HepG2 (cell line): ENCODE data around the gene PRR22. TPM values are rescaled to one million over a fixed set of nuclear protein-coding genes. Genes with fewer than 3 reads are reported as not detected.

Experiments
- AGO1 ChIP-seq: fragments of 200-400 bp; formaldehyde crosslinking; IDR thresholded peaks from 2 replicates; pipeline ENCODE4 v1.6.1; 2017; ENCODE audit warnings: mild to moderate bottlenecking, low read depth, low read length, moderate library complexity; ENCODE audit not compliant: poor library complexity, severe bottlenecking
- FOXA3 ChIP-seq: IDR thresholded peaks from 2 replicates; pipeline ENCODE4 v1.6.1; 2016; ENCODE audit warnings: missing genetic modification reagents, missing compliant biosample characterization
- HIVEP1 ChIP-seq: sonication (generic); formaldehyde crosslinking; IDR thresholded peaks from 2 replicates; pipeline ENCODE4 v1.4.0; 2020; ENCODE audit warnings: mild to moderate bottlenecking, missing genetic modification reagents
- HMG20A ChIP-seq: IDR thresholded peaks from 2 replicates; pipeline ENCODE4 v1.6.1; 2016; ENCODE audit warnings: borderline replicate concordance
- KDM2A ChIP-seq: sonication (generic); formaldehyde crosslinking; IDR thresholded peaks from 2 replicates; pipeline ENCODE4 v1.4.0; 2020; ENCODE audit warnings: low read depth, missing genetic modification reagents, borderline replicate concordance
- PAWR ChIP-seq: sonication (generic); formaldehyde crosslinking; IDR thresholded peaks from 2 replicates; pipeline ENCODE4 v1.4.0; 2020; ENCODE audit warnings: missing genetic modification reagents, mild to moderate bottlenecking, borderline replicate concordance
- RAD21 ChIP-seq: fragments of 450-650 bp; formaldehyde crosslinking; IDR thresholded peaks from 2 replicates; pipeline ENCODE4 v1.5.0; 2020; ENCODE audit warnings: mild to moderate bottlenecking
- SMC3 ChIP-seq: IDR thresholded peaks from 2 replicates; pipeline ENCODE4 v1.6.1; 2011; ENCODE audit warnings: low read length, improper control_type of control experiment
- SNAI1 ChIP-seq: sonication (generic); formaldehyde crosslinking; IDR thresholded peaks from 2 replicates; pipeline ENCODE4 v1.5.0; 2020; ENCODE audit warnings: mild to moderate bottlenecking, missing genetic modification reagents, borderline replicate concordance
- SOX5 ChIP-seq: IDR thresholded peaks from 2 replicates; pipeline ENCODE4 v1.6.1; 2016; ENCODE audit warnings: borderline replicate concordance
- ZC3H13 ChIP-seq: sonication (generic); formaldehyde crosslinking; IDR thresholded peaks from 2 replicates; pipeline ENCODE4 v1.8.1; 2023; ENCODE audit warnings: mild to moderate bottlenecking, missing genetic modification reagents, moderate library complexity
- ZNF17 ChIP-seq: sonication (generic); formaldehyde crosslinking; IDR thresholded peaks from 2 replicates; pipeline ENCODE4 v1.5.0; 2020; ENCODE audit warnings: mild to moderate bottlenecking, missing genetic modification reagents
- ZNF317 ChIP-seq: sonication (generic); formaldehyde crosslinking; IDR thresholded peaks from 2 replicates; pipeline ENCODE4 v1.5.0; 2020; ENCODE audit warnings: mild to moderate bottlenecking, missing genetic modification reagents
- ZNF430 ChIP-seq: sonication (generic); formaldehyde crosslinking; IDR thresholded peaks from 2 replicates; pipeline ENCODE4 v1.9.0; 2021; ENCODE audit warnings: mild to moderate bottlenecking, missing genetic modification reagents
- ZNF432 ChIP-seq: sonication (generic); formaldehyde crosslinking; IDR thresholded peaks from 2 replicates; pipeline ENCODE4 v1.5.0; 2020; ENCODE audit warnings: missing genetic modification reagents, mild to moderate bottlenecking, borderline replicate concordance
- ZNF572 ChIP-seq: sonication (generic); formaldehyde crosslinking; IDR thresholded peaks from 2 replicates; pipeline ENCODE4 v1.5.1; 2020; ENCODE audit warnings: mild to moderate bottlenecking, missing genetic modification reagents
- ZNF768 ChIP-seq: sonication (generic); formaldehyde crosslinking; IDR thresholded peaks from 2 replicates; pipeline ENCODE4 v1.4.0; 2020; ENCODE audit warnings: missing genetic modification reagents
- ZNF883 ChIP-seq: sonication (generic); formaldehyde crosslinking; IDR thresholded peaks from 2 replicates; pipeline ENCODE4 v1.5.1; 2020; ENCODE audit warnings: mild to moderate bottlenecking, missing genetic modification reagents; ENCODE audit errors: not compliant biosample characterization
- polyA plus RNA-seq, 8 experiments: library from polyadenylated mRNA; depleted of rRNA in 3 of 8; stranded (reverse) in 7 of 8; unstranded in 1 of 8; fragments of >200 nt; fragmentation: Illumina TruSeq in 4 of 8; extraction: Trizol in 4 of 8; gene quantifications; 2 replicates each; pipeline versions ENCODE4 v1.2.1 to v1.2.3, GENCODE V29; 2011 to 2016; ENCODE audit warnings: low read depth in 4 of 8, missing spikeins in 1 of 8, mixed read lengths in 1 of 8; ENCODE audit not compliant: insufficient read depth in 1 of 8
- total RNA-seq, 5 experiments: library from RNA; depleted of rRNA; stranded (reverse); fragments of >200 nt; fragmentation: Illumina TruSeq; extraction: Trizol; gene quantifications; 2 replicates each; pipeline ENCODE4 v1.2.3, GENCODE V29; 2016; ENCODE audit warnings: low read depth in 1 of 5
- TF ChIP-seq, protein P1 (sequence below): sonication (generic); formaldehyde crosslinking; IDR thresholded peaks from 2 replicates; pipeline ENCODE4 v1.4.0; 2020; ENCODE audit warnings: mild to moderate bottlenecking, missing genetic modification reagents
- TF ChIP-seq, protein P2 (sequence below): sonication (generic); formaldehyde crosslinking; IDR thresholded peaks from 2 replicates; pipeline ENCODE4 v1.4.0; 2020; ENCODE audit warnings: missing genetic modification reagents, borderline replicate concordance
- TF ChIP-seq, protein P3 (sequence below): sonication (generic); formaldehyde crosslinking; IDR thresholded peaks from 2 replicates; pipeline ENCODE4 v1.4.0; 2020; ENCODE audit warnings: missing genetic modification reagents
- TF ChIP-seq, protein P4 (sequence below): sonication (generic); formaldehyde crosslinking; IDR thresholded peaks from 2 replicates; pipeline ENCODE4 v1.8.1; 2023; ENCODE audit warnings: mild to moderate bottlenecking, missing genetic modification reagents

The PRR22 gene
- total and polyA plus RNA-seq, 2 of the 13 experiments (the other 11 are each of a cell fraction or from before 2014, with no cell fraction given): 0.84 to 2.3 TPM

DNA sequence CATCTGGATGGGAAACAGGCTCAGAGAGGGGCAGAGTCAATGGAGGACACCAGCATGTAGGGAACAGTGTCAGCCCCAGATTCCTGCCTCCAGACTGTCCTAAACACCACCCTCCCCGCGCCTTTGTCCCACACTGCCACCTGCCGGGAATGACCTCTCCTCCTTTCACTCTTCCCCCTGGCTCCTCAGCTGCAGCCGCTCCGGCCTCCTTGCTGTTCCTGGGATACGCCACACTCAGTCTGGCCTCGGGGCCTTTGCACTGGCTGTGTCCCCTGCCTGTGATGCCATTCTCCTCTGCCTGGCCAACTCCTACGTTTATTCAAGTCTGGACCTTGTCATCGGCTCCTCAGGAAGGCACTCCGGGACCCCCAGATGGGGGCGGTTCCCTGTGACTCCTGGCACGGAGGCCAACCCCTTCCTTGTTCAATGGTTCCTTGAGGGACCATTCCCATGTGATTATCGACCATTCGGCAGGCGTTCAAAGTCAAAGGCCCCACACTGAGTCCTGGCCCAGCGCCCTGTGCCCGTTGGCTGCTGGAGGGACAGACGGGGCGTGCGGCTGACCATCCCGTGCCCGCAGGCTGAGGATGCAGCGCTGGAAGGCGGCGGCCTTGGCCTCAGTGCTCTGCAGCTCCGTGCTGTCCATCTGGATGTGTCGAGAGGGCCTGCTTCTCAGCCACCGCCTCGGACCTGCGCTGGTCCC, 39.2 kb upstream of the PRR22 start (continued):
- TF ChIP-seq, protein P1, sequence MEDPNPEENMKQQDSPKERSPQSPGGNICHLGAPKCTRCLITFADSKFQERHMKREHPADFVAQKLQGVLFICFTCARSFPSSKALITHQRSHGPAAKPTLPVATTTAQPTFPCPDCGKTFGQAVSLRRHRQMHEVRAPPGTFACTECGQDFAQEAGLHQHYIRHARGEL (CRISPR knock-in tag): peak; percentile 54; the same call in 1 of the 2 replicates
- TF ChIP-seq SOX5 (CRISPR knock-in tag) (no peak), HIVEP1 (CRISPR knock-in tag) (peak; percentile 56; the same call in 1 of the 2 replicates), ZNF17 (CRISPR knock-in tag) (no peak), FOXA3 (CRISPR knock-in tag) (0 out of 2 replicates have a peak, but pooled peaks have one; percentile 8), ZNF430 (CRISPR knock-in tag) (no peak), AGO1 (no peak), RAD21 (CRISPR knock-in tag) (peak; percentile 67), ZNF768 (CRISPR knock-in tag) (peak; percentile 94), SNAI1 (CRISPR knock-in tag) (no peak), ZNF572 (0 out of 2 replicates have a peak, but pooled peaks have one; percentile 46), HMG20A (no peak), ZC3H13 (CRISPR knock-in tag) (no peak), ZNF883 (CRISPR knock-in tag) (no peak), ZNF317 (CRISPR knock-in tag) (peak; percentile 69; the same call in 1 of the 2 replicates), ZNF432 (CRISPR knock-in tag) (no peak), SMC3 (peak; percentile 52; the same call in 1 of the 2 replicates), PAWR (CRISPR knock-in tag) (no peak), KDM2A (CRISPR knock-in tag) (0 out of 2 replicates have a peak, but pooled peaks have one; percentile 21)
- TF ChIP-seq, protein P2, sequence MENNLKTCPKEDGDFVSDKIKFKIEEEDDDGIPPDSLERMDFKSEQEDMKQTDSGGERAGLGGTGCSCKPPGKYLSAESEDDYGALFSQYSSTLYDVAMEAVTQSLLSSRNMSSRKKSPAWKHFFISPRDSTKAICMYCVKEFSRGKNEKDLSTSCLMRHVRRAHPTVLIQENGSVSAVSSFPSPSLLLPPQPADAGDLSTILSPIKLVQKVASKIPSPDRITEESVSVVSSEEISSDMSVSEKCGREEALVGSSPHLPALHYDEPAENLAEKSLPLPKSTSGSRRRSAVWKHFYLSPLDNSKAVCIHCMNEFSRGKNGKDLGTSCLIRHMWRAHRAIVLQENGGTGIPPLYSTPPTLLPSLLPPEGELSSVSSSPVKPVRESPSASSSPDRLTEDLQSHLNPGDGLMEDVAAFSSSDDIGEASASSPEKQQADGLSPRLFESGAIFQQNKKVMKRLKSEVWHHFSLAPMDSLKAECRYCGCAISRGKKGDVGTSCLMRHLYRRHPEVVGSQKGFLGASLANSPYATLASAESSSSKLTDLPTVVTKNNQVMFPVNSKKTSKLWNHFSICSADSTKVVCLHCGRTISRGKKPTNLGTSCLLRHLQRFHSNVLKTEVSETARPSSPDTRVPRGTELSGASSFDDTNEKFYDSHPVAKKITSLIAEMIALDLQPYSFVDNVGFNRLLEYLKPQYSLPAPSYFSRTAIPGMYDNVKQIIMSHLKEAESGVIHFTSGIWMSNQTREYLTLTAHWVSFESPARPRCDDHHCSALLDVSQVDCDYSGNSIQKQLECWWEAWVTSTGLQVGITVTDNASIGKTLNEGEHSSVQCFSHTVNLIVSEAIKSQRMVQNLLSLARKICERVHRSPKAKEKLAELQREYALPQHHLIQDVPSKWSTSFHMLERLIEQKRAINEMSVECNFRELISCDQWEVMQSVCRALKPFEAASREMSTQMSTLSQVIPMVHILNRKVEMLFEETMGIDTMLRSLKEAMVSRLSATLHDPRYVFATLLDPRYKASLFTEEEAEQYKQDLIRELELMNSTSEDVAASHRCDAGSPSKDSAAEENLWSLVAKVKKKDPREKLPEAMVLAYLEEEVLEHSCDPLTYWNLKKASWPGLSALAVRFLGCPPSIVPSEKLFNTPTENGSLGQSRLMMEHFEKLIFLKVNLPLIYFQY (CRISPR knock-in tag): no peak
- TF ChIP-seq, protein P3, sequence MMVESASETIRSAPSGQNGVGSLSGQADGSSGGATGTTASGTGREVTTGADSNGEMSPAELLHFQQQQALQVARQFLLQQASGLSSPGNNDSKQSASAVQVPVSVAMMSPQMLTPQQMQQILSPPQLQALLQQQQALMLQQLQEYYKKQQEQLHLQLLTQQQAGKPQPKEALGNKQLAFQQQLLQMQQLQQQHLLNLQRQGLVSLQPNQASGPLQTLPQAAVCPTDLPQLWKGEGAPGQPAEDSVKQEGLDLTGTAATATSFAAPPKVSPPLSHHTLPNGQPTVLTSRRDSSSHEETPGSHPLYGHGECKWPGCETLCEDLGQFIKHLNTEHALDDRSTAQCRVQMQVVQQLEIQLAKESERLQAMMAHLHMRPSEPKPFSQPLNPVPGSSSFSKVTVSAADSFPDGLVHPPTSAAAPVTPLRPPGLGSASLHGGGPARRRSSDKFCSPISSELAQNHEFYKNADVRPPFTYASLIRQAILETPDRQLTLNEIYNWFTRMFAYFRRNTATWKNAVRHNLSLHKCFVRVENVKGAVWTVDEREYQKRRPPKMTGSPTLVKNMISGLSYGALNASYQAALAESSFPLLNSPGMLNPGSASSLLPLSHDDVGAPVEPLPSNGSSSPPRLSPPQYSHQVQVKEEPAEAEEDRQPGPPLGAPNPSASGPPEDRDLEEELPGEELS (CRISPR knock-in tag): no peak
- TF ChIP-seq, protein P4, sequence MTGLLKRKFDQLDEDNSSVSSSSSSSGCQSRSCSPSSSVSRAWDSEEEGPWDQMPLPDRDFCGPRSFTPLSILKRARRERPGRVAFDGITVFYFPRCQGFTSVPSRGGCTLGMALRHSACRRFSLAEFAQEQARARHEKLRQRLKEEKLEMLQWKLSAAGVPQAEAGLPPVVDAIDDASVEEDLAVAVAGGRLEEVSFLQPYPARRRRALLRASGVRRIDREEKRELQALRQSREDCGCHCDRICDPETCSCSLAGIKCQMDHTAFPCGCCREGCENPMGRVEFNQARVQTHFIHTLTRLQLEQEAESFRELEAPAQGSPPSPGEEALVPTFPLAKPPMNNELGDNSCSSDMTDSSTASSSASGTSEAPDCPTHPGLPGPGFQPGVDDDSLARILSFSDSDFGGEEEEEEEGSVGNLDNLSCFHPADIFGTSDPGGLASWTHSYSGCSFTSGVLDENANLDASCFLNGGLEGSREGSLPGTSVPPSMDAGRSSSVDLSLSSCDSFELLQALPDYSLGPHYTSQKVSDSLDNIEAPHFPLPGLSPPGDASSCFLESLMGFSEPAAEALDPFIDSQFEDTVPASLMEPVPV (CRISPR knock-in tag): no peak
